Natural killer cell (primary cell): Measurements from ENCODE around the gene MYH11. TPM values are rescaled to one million over a fixed set of nuclear protein-coding genes. Genes with fewer than 3 reads are reported as not detected.

ENCODE experiments used
- ATAC-seq, 3 donors: fragments of 150-1000 bp in 2 of 3; fragments of 200-7000 bp in 1 of 3; cut with Tn5 transposase; 1 replicate in 1 of 3; 2 replicates in 2 of 3; pipeline ENCODE4 v1.10.0; 2021; ENCODE audit warnings: mild to moderate bottlenecking in 2 of 3, moderate library complexity in 2 of 3
- DNase-seq, 2 donors: peaks; one replicate each; pipeline versions ENCODE4 v3.0.0 to v3.0.0-alpha.2; 2013 to 2021; ENCODE audit warnings: mixed read lengths in 1 of 2
- H3K27ac ChIP-seq: one replicate; pipeline ENCODE4 v1.5.1; 2013; ENCODE audit warnings: mild to moderate bottlenecking, low read length
- H3K27me3 ChIP-seq: one replicate; pipeline ENCODE4 v1.6.1; 2013; ENCODE audit warnings: low read length; ENCODE audit not compliant: control insufficient read depth, insufficient read depth
- H3K36me3 ChIP-seq: one replicate; pipeline ENCODE4 v1.6.1; 2013; ENCODE audit warnings: low read length; ENCODE audit not compliant: control insufficient read depth, insufficient read depth
- H3K4me1 ChIP-seq: one replicate; pipeline ENCODE4 v1.6.1; 2013; ENCODE audit warnings: low read length; ENCODE audit not compliant: control insufficient read depth, insufficient read depth
- H3K4me3 ChIP-seq: one replicate; pipeline ENCODE4 v1.5.1; 2013; ENCODE audit warnings: low read length
- H3K9me3 ChIP-seq: one replicate; pipeline ENCODE4 v1.6.1; 2013; ENCODE audit warnings: low read length; ENCODE audit not compliant: control insufficient read depth, insufficient read depth
- H3K27ac Mint-ChIP-seq, 2 donors: one replicate each; pipeline ENCODE4 v1.8.0; 2022; ENCODE audit warnings: mild to moderate bottlenecking in 2 of 2, mixed read lengths in 2 of 2, moderate library complexity in 1 of 2
- H3K27me3 Mint-ChIP-seq, 2 donors: one replicate each; pipeline ENCODE4 v1.8.0; 2022; ENCODE audit warnings: low read depth in 2 of 2, mixed read lengths in 2 of 2
- H3K36me3 Mint-ChIP-seq: one replicate; pipeline ENCODE4 v1.8.0; 2022; ENCODE audit warnings: mixed read lengths
- H3K4me1 Mint-ChIP-seq, 2 donors: one replicate each; pipeline ENCODE4 v1.8.0; 2022; ENCODE audit warnings: mixed read lengths in 2 of 2
- H3K4me3 Mint-ChIP-seq: one replicate; pipeline ENCODE4 v1.8.0; 2022; ENCODE audit warnings: mild to moderate bottlenecking, moderate library complexity, mixed read lengths
- H3K9me3 Mint-ChIP-seq, 2 donors: one replicate each; pipeline ENCODE4 v1.8.0; 2022; ENCODE audit warnings: mixed read lengths in 2 of 2
- WGBS: methylation state at CpG from one replicate; pipeline ENCODE4 v1.1.7; 2013; ENCODE audit warnings: missing lambda C conversion rate; ENCODE audit not compliant: insufficient coverage; 5-methylcytosine and 5-hydroxymethylcytosine counted together
- intact Hi-C: fragments of 100-400 bp; cut with micrococcal nuclease; formaldehyde crosslinking; loops from one replicate; pipeline ENCODE4 v1.14.2; 2022
- total RNA-seq, 4 donors: library from RNA; stranded (reverse); fragments of 120-200 nt in 1 of 4; gene quantifications; one replicate each; pipeline versions ENCODE4 v1.2.3 to v1.2.4, GENCODE V29; 2013 to 2022
- TF ChIP-seq, protein P1 (sequence below): fragments of 200-600 bp; IDR thresholded peaks from one replicate; pipeline ENCODE4 v1.8.0; 2022; ENCODE audit warnings: antibody characterized with exemption

The MYH11 gene
- total RNA-seq, 3 donors from 2014 or later (not counting 1 experiment from before 2014, with no cell fraction given), result 0.30 TPM; not detected in 2

DNA sequence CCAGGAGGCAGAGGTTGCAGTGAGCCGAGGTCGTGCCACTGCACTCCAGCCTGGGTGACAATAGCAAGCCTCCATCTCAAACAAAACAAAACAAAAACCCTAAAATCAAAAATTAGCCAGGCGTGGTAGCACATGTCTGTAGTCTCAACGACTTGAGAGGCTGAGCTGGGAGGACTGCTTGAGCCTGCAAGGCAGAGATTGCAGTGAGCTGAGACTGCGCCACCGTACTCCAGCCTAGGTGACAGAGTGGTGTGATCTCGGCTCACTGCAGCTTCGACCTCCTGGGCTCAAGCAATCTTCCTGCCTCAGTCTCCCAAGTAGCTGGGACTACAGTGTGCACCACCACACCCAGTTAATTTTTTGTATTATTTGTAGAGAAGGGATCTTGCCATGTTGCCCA is 87.6 kb downstream of the MYH11 start:
- WGBS, result 89% methylated on average over 7 of the region's 8 CpGs
- intact Hi-C loops, result loop anchor here (5.0 kb wide), 1 partner anchor 53 kb away; no protein-coding TSS in a partner anchor
- Mint-ChIP-seq H3K9me3 (no peaks in the 10 kb centered on the region), H3K4me3 (no peak overlapping the region), H3K4me1 (peaks cover 0 to 4% of the 10 kb centered on the region in 2 donors), H3K27me3 (peaks cover 6 to 9% of the 10 kb centered on the region in 2 donors), H3K27ac (no peak overlapping the region), H3K36me3 (no peaks in the 10 kb centered on the region)
- Histone ChIP-seq H3K9me3 (no peaks in the 10 kb centered on the region), H3K27me3 (no peaks in the 10 kb centered on the region), H3K4me1 (no peaks in the 10 kb centered on the region), H3K4me3 (no peak overlapping the region), H3K27ac (no peak overlapping the region), H3K36me3 (no peaks in the 10 kb centered on the region)
- TF ChIP-seq, protein P1, sequence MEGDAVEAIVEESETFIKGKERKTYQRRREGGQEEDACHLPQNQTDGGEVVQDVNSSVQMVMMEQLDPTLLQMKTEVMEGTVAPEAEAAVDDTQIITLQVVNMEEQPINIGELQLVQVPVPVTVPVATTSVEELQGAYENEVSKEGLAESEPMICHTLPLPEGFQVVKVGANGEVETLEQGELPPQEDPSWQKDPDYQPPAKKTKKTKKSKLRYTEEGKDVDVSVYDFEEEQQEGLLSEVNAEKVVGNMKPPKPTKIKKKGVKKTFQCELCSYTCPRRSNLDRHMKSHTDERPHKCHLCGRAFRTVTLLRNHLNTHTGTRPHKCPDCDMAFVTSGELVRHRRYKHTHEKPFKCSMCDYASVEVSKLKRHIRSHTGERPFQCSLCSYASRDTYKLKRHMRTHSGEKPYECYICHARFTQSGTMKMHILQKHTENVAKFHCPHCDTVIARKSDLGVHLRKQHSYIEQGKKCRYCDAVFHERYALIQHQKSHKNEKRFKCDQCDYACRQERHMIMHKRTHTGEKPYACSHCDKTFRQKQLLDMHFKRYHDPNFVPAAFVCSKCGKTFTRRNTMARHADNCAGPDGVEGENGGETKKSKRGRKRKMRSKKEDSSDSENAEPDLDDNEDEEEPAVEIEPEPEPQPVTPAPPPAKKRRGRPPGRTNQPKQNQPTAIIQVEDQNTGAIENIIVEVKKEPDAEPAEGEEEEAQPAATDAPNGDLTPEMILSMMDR, result no peak
- ATAC-seq, result no peak
- DNase-seq, result no peak

DNA sequence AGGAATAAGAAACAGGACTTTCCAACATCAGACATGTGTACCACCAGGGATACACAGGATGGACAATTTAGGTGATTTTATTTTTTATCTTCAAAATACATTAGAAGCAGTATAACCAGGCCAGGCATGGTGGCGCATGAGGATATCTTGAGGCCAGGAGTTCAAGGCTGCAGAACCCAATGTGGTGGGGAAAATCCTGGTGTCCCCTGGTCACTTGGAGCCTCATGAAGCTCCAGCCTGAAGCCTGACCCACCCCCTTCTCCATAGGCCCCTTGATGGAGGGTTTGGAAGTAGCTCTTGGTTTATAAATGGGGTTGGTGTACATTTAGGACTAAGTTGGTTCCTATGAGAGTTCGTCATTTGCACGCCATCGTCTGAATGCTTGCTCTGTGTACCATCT is 88.6 kb downstream of the MYH11 start:
- intact Hi-C loops, result loop anchor here (5.0 kb wide), 1 partner anchor 54 kb away; no protein-coding TSS in a partner anchor
- TF ChIP-seq, protein P1, result no peak
- H3K4me3 Mint-ChIP-seq, result no peak overlapping the region
- no peaks in the 10 kb centered on the region for H3K9me3 Mint-ChIP-seq
- 100% methylated on average over 3 of the region's 4 CpGs for WGBS
- ATAC-seq, result no peak
- Histone ChIP-seq H3K4me3 (no peak overlapping the region), H3K27me3 (no peaks in the 10 kb centered on the region), H3K9me3 (no peaks in the 10 kb centered on the region), H3K27ac (no peak overlapping the region), H3K4me1 (no peaks in the 10 kb centered on the region), H3K36me3 (no peaks in the 10 kb centered on the region)
- DNase-seq, result no peak
- peaks cover 0 to 6% of the 10 kb centered on the region in 2 donors for H3K27me3 Mint-ChIP-seq
- H3K27ac Mint-ChIP-seq, result no peak overlapping the region
- no peaks in the 10 kb centered on the region for H3K36me3 Mint-ChIP-seq
- H3K4me1 Mint-ChIP-seq, result peaks cover 0 to 4% of the 10 kb centered on the region in 2 donors

DNA sequence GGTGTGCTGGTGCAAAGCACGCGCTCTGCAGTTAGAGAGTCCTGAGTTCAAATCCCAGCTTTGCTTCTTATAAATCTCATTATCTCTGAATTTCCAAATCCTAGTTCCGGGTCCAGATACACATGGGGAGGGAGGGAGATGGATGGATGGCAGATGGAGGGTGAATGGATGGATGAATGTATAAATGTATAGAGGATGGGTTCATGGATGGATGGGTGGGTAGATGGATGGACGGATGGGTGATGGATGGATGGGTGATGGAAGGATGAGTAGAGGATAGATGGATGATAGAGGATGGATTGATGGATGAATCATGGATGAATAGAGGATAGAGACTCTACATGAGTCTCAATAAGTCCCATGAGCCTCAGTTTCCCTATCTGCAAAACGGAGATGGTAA is 89.9 kb downstream of the MYH11 start:
- H3K27me3 Mint-ChIP-seq, result peaks cover 0 to 9% of the 10 kb centered on the region in 2 donors
- H3K9me3 ChIP-seq, result no peaks in the 10 kb centered on the region
- no peak overlapping the region for H3K4me3 ChIP-seq
- H3K9me3 Mint-ChIP-seq, result no peaks in the 10 kb centered on the region
- H3K36me3 ChIP-seq, result no peaks in the 10 kb centered on the region
- DNase-seq (no peak), ATAC-seq (no peak)
- no peak overlapping the region for H3K27ac ChIP-seq
- H3K27ac Mint-ChIP-seq, result no peak overlapping the region
- no peaks in the 10 kb centered on the region for H3K36me3 Mint-ChIP-seq
- H3K27me3 ChIP-seq, result no peaks in the 10 kb centered on the region
- H3K4me3 Mint-ChIP-seq, result no peak overlapping the region
- intact Hi-C loops, result loop anchor here (1.0 to 5.0 kb wide), 2 partner anchors 55 to 360 kb away; no protein-coding TSS in a partner anchor
- 95% methylated on average over 5 of the region's 5 CpGs for WGBS
- TF ChIP-seq, protein P1, result no peak
- H3K4me1 Mint-ChIP-seq, result peaks cover 0 to 4% of the 10 kb centered on the region in 2 donors
- H3K4me1 ChIP-seq, result no peaks in the 10 kb centered on the region

DNA sequence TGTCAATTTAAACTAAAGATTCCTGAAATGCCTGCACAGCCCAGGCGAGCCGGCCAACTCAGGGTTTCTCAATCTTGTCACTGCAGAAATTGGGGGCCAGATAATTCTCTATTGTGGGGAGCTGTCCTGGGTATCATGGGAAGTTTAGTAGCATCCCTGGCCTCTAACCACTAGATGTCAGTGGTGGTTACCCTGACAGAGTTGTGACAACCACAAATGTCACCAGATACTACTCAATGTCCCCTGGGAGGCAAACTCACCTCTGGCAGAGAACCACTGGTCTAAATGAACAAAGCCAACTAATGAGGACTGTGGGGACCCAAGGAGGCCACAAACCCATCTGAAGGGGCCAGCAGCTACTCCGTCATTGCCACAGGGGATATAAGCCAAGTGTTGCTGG is 90.9 kb downstream of the MYH11 start:
- Mint-ChIP-seq H3K4me3 (no peak overlapping the region), H3K27me3 (peaks cover 0 to 9% of the 10 kb centered on the region in 2 donors), H3K9me3 (no peaks in the 10 kb centered on the region), H3K27ac (no peak overlapping the region), H3K4me1 (peaks cover 0 to 4% of the 10 kb centered on the region in 2 donors), H3K36me3 (no peaks in the 10 kb centered on the region)
- Histone ChIP-seq H3K36me3 (no peaks in the 10 kb centered on the region), H3K4me1 (no peaks in the 10 kb centered on the region), H3K4me3 (no peak overlapping the region), H3K27me3 (no peaks in the 10 kb centered on the region), H3K9me3 (no peaks in the 10 kb centered on the region), H3K27ac (no peak overlapping the region)
- DNase-seq (peak in 1 of 2 donors; percentile 64), ATAC-seq (peak; percentile 72 to 87 (median 76))
- 48% methylated on average over 3 of the region's 3 CpGs for WGBS
- intact Hi-C loops, result loop anchor here (1.0 to 5.0 kb wide), 2 partner anchors 56 to 361 kb away; no protein-coding TSS in a partner anchor
- TF ChIP-seq, protein P1, result peak; percentile 32
